OCI-LY3 (cell line): Measurements from ENCODE around the gene TAS1R2.

ENCODE experiments used
- CTCF ChIP-seq: fragments of 200-600, 300-600 bp; sonication (generic); IDR thresholded peaks from 2 replicates; pipeline ENCODE4 v1.5.1; 2014; ENCODE audit warnings: antibody characterized with exemption, low read length, low read depth
- EZH2phosphoT487 ChIP-seq: fragments of 200-600 bp; shearing (Covaris generic); IDR thresholded peaks from 2 replicates; pipeline ENCODE4 v1.6.1; 2018; ENCODE audit warnings: antibody characterized with exemption, mixed run types, low read depth

GRCh38 chr1:18893120-18893519, 33.7 kb upstream of the TAS1R2 start:
- no peak for TF ChIP-seq CTCF
- no peak for TF ChIP-seq EZH2phosphoT487
